GM19324 (cell line): ENCODE data around the gene ACVRL1.

ENCODE experiments used
- ATAC-seq: cut with Tn5 transposase; IDR thresholded peaks from one replicate; pipeline ENCODE4 v1.9.1; 2021; ENCODE audit warnings: mild to moderate bottlenecking, moderate library complexity; ENCODE audit not compliant: unreplicated experiment, low FRiP score

The ACVRL1 gene

GRCh38 chr12:51895378-51896135, 11.7 kb upstream of the ACVRL1 start:
- no peak for ATAC-seq

DNA sequence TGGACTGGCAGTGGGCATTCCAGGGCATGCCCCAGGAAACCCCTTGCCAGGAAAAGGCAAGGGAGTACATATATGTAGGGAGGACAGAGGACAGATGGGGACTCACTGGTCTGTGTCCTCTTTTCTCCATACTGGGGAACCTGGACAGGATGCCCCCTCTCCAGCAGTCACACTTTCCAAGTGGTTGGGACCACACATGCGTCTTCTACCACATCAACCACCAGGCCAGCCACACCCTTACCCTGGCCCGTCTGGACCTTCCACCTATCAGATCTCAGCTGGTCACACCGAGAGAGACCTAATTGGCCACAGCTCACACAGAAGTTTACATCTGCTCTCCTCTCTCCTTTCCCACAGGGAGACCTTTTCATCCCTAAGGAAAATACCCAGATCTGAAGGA, 11.1 kb upstream of the ACVRL1 start:
- ATAC-seq: no peak

GRCh38 chr12:51897181-51897580, 10.1 kb upstream of the ACVRL1 start:
- ATAC-seq: no peak

- no peak for ATAC-seq
Measured at GRCh38 chr12:51898506-51898905, 8.8 kb upstream of the ACVRL1 start.

DNA sequence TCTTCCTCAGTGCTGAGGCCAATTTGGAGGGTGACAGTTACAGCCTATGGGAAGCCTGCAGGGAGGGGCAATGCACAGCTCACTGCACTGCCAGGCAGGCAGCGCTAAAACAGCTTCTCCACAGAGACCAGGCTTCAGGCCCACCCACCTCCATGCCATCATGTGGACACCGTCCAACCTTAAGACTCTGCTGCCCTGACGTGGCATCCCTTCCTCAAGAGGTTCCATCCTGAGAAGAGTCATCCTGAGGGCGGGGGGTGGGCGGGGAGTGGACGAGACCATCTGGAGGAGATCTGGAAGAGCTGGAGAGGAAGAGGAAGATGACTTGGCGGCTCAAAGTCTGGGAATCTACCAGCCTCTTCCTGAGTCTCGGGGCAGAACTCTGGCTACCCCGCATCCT, 8.4 kb upstream of the ACVRL1 start:
- no peak for ATAC-seq

DNA sequence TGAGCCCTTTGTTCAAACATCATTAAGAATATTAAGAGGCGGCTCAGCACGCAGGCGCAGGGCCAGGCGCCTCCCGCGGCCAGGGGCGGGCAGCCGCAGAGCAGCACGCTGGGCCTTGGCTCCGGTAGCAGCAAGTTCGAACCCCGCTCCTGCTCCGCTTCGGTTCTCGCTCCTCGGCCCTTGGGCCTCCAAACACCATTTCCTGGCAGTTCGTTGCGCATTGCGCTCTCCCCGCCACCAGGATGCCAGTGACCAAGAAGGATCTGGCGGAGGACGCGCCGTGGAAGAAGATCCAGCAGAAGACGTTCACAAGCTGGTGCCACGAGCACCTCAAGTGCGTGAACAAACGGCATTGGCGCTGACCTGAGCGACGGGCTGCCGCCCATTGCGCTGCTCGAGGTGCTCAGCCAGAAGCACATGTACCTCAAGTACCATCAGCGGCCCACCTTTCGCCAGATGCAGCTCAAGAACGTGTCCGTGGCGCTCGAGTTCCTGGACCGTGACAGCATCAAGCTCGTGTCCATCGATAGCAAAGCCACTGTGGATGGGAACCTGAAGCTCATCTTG, 6.9 kb upstream of the ACVRL1 start:
- ATAC-seq: no peak

- no peak for ATAC-seq
Measured at GRCh38 chr12:51901121-51901817, 6.0 kb upstream of the ACVRL1 start.

DNA sequence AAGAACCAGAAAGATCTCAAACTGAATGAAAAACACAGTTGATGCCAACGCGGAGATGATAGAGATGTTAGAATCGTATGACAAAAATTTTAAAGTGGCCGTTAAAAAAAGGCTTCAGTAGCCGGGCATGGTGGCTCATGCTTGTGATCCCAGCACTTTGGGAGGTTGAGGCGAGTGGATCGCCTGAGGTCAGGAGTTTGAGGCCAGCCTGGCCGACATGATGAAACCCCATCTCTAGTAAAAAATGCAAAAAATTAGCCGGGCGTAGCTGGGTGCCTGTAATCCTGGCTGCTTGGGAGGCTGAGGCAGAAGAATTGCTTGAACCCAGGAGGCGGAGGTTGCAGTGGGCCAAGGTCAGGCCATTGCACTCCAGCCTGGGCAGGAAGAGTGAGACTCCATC, 5.4 kb upstream of the ACVRL1 start:
- no peak for ATAC-seq

DNA sequence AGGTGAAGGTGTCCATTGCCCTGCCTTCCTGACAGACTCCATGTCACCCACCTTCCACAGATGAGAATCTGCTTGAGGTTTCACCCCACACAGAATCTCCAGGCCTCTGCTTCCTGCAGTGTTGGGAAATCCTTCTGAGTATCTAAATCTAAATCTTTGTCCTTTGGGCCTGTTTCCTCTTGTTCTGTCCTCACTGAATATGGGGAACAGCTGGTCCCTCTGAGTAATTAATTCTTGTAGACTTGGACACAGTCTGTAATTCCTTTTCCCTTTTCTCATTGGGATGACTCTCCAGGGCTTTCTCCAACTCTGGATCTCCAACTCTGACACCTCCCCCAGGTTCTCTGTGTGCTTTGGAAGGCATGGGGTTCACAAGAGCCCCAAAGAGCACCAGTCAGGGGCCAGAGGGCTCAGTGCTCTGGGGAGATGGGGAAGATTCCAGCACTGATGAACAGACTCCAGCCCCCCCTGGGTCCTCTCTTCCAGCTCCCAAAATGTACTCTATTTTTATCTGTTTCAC, 2.3 kb upstream of the ACVRL1 start:
- no peak for ATAC-seq

DNA sequence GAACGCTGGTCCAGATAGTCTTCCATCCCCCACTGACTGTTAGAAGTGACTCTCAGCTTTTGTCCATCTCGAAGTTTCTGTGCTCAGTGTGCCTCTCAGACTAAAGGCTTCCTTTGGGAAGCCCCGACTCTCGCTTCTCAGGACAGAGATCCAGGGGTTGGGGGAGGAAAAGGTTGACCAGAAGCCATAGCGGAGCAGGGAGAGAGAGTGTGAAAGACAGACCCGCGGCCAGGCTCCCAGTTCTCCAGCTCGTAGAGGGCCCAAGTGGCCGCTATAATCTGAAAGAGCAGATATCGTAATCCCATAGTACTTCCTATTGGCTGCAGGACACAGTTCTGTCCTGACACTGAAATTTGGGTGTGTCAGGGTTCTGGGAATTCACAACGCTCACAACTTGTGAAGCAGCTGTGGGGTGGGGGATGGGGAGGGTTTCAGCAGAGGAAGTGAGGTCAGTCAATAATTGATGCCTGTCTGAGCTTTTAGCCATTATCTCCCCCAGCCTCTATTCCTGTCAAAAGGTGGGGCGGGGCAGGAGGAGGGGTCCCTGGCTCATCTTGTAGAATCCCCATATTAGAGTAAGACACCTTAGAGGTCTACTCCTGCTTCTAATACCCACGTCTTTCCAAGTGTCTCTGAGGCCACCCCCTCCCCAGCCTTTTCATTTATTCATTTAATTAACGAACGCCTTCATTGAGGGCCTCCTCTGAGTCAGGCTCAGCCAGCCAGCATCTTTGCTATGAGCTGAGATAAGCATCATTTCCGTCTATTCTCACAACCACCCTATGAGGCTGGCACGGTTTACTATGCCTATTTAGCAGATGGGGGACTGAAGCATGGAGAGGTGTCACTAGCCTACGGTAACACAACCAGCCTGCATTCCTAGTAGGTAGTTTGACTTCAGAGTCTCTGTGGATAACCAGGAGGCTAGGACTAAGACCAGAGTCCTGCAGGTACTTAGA, 1.6 kb upstream of the ACVRL1 start:
- ATAC-seq: no peak

DNA sequence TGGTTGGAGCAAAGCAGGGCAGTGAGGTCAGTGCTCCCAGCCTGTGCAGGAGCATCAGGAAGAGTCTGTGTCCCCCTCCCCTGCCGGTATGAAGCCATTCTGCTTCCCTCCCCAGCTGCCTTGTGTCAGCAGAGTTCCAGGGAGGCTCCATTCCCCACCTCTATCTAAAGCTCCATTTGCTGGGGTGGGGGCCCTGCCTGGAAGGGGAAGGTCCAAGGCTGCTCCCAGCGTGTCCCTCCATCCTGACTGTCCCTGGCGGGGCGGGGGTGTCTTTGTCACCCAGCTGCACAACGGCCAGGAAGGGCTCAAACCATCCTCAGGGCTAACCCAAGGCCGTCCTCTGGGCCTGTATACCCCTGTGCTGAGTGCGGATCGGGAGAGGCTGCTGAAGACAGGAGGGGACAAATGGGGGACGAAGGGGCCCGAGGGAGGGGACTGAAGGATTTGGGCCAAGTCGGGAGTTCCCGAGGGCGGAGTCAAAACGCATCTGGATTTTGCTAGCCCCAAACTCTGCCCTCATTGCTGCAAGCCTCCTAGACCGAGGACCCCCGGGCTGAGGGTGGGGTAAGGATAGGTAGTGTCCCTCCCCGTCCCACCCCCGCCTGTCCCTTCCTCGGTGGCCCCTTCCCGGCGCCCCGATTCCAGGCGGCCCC, 748 bp upstream of the ACVRL1 start:
- no peak for ATAC-seq

DNA sequence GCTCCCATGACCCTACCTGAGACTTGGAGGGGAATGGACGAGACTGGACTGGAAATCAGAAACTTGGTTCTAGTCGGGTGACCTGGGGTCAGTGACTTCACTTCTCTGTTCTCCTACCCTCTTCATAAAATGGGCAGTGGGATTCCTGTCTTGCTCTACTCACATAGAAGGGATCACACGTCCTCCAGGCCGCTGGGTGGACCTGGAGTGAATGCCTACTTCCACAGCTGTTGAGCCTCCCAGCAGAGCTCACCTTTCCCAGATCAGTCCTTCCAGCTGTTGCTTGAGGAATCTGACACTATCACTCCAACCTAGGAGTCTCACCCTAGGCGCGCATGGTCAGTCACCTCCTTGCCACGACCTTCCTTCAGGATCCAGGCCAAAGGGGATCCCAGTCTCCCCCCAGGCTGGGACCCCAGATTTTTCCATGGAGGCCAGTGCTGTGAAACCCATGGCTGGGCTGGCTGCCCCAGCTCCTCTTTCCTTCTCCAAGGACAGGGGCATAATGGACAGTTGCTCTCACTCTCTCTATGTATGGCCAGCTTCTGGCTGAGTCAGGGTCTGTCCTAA, 637 bp downstream of the ACVRL1 start:
- ATAC-seq: no peak

DNA sequence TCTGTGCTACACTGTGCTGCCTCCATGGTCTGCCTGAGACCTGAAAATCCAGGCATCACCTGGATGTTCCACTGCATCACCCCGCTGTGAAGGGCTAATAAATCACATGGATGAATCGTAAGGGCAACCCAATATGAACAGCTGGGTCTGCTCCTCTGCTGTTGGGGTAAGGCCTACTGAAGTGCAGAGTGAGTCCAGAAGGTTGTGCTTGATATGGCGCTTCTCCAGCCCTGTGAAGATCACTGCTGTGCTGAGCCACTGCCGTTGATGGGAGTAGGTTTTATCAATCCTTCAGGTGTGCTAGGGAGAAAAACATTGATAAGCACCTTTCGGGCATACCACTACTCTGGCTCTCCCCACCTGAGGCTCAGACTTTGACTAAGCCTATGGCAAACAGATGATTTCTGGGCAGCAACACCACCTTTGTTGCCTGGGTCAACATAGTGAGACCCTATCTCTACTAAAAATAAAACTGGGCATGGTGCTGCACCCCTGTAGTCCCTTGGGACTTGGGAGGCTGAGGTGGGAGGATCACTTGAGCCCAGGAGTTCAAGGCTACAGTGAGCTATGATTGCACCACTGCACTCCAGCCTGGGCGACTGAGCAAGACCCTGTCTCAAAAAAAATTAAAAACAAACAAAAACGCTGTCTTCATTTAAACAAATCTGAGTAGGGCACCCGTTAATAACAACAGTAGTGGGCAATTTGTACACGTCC, 1.7 kb downstream of the ACVRL1 start:
- ATAC-seq: no peak

DNA sequence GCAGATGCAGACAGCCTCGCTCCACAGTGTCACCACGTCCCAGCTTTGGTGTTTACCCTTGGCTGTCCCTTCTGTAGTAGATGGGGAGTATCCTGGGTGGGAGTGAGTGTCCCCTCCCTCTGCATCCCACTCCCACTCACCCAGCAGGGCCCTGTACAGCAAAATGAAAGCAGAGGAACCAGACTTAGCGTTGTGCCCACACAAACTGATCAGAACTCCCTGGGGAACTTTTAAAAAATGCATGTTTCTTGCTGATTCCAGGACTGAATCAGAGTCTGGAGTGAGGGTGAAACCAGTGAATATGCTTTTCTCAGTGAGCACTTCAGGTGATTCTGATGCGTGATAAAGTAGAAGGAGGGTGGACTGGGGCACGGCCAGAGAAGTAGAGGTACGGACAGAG, 2.9 kb downstream of the ACVRL1 start:
- ATAC-seq: no peak

DNA sequence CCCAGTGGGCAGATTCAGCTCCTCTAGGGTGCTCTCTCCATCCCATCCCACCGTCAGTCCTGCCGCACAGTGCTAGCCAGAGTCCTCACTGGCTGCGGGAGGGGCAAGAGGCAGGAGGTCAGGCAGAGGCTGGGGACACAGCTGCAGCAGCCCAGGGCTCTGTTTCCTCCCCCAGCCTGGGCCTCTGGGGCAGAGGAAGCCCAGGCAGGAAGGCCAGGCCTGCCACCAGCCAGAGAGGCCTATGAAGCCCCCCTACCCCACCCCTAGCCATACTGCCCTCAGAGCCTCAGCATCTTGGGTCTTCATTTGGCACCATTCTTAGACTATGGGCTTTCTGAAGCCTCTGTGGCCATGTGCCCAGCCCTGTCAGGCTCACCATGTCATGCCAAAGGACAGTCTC, 3.4 kb downstream of the ACVRL1 start:
- ATAC-seq: no peak

- ATAC-seq: no peak
Measured at GRCh38 chr12:51911307-51911706, 4.0 kb downstream of the ACVRL1 start.

- no peak for ATAC-seq
Measured at GRCh38 chr12:51911788-51912711, 4.7 kb downstream of the ACVRL1 start.
